Lower leg skin (tissue), 4 donors: ENCODE results near the gene AGPAT2. TPM values are rescaled to one million over a fixed set of nuclear protein-coding genes. Genes with fewer than 3 reads are reported as not detected.

Source experiments
- DNase-seq, 2 donors: peaks; one replicate each; pipeline ENCODE4 v3.0.0-alpha.2; 2019; ENCODE audit warnings: low spot score in 2 of 2
- H3K4me3 ChIP-seq: fragments of 200-600 bp; sonication (generic); 2 replicates; pipeline ENCODE4 v1.5.1; 2017; ENCODE audit warnings: mild to moderate bottlenecking, low read depth; ENCODE audit not compliant: poor library complexity, severe bottlenecking
- CTCF ChIP-seq, 3 donors: fragments of 450-650 bp; IDR thresholded peaks; one replicate each; pipeline ENCODE4 v1.5.1; 2016; ENCODE audit warnings: antibody characterized with exemption in 3 of 3, mild to moderate bottlenecking in 3 of 3, moderate library complexity in 2 of 3
- POLR2A ChIP-seq, 2 donors: fragments of 450-650 bp; IDR thresholded peaks; one replicate each; pipeline ENCODE4 v1.6.1; 2016 to 2017; ENCODE audit warnings: antibody characterized with exemption in 2 of 2, mild to moderate bottlenecking in 1 of 2, moderate library complexity in 1 of 2
- WGBS, 2 donors: methylation state at CpG; one replicate each; pipeline ENCODE4 v1.1.5; 2018; 5-methylcytosine and 5-hydroxymethylcytosine counted together
- intact Hi-C: fragments of 100-400 bp; cut with DNase I; formaldehyde crosslinking; loops from one replicate; pipeline ENCODE4 v1.15.0; 2023; ENCODE audit warnings: low total_unique reads
- total RNA-seq, 4 donors: library from RNA; depleted of rRNA; stranded (reverse); fragments of >200 nt; gene quantifications; one replicate each; pipeline ENCODE4 v1.1.0, GENCODE V29; 2016

The AGPAT2 gene
- total RNA-seq, 4 donors from 2014 or later = 52.4 to 77.7 (median 63.5) TPM

DNA sequence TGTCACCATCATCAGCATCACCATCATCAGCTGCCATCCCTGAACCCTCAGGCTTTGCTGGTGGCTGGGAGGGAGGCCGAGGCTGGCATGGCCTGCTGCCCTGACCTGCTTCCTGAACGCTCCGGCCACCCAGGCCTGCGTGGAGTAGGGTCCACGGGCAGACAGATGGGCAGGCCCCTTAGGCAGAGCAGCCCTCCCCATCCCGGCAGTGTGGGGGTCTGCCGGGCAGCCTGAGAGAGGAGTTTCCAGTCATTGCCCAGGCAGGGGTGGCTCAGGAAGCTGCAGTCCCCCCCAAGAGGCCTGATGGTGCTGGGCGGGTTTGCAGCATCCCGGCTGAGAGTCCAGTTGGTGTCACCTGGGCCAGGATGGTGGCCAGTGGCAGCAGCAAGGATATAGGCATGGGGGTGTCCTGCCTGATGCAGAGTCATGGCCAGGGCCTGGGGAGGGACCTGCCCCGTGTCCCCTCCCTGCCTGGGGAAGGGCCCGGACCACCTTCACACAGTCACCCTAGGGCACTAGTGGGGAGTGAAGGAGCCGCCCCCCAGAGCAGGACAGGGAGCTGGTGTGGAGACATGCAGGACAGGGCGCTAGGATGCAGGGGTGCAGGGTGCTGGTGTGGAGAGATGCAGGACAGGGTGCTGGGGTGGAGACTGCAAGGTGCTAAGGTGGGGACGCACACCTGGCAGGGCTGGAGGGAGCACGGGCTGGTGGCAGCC lies 32.3 kb downstream of the AGPAT2 start:
- intact Hi-C loops = no loop called here
- DNase-seq = no peak
- TF ChIP-seq CTCF (IDR thresholded peaks at IDR 0.05) = no peak
- no peak for TF ChIP-seq POLR2A (IDR thresholded peaks at IDR 0.05)
- 76 to 78% methylated on average over 11 to 15 of the region's 15 CpGs for WGBS, 2 donors
- H3K4me3 ChIP-seq = no peak overlapping the region

GRCh38 chr9:136653323-136654079 lies 33.8 kb downstream of the AGPAT2 start:
- WGBS, 2 donors = 49 to 51% methylated on average over 43 of the region's 43 CpGs
- intact Hi-C loops = no loop called here
- no peak for DNase-seq
- TF ChIP-seq POLR2A (IDR thresholded peaks at IDR 0.05) = no peak
- no peak for TF ChIP-seq CTCF (IDR thresholded peaks at IDR 0.05)
- no peak overlapping the region for H3K4me3 ChIP-seq

GRCh38 chr9:136651860-136652259 lies 35.4 kb downstream of the AGPAT2 start:
- WGBS, 2 donors = 90 to 91% methylated on average over 11 of the region's 11 CpGs
- no peak for TF ChIP-seq POLR2A (IDR thresholded peaks at IDR 0.05)
- no peak for TF ChIP-seq CTCF (IDR thresholded peaks at IDR 0.05)
- H3K4me3 ChIP-seq = no peak overlapping the region
- DNase-seq = no peak
- intact Hi-C loops = no loop called here

- no peak for DNase-seq
- intact Hi-C loops = no loop called here
- 76 to 80% methylated on average over 10 of the region's 10 CpGs for WGBS, 2 donors
These were observed 36.6 kb downstream of the AGPAT2 start for GRCh38 chr9:136650648-136651047.

DNA sequence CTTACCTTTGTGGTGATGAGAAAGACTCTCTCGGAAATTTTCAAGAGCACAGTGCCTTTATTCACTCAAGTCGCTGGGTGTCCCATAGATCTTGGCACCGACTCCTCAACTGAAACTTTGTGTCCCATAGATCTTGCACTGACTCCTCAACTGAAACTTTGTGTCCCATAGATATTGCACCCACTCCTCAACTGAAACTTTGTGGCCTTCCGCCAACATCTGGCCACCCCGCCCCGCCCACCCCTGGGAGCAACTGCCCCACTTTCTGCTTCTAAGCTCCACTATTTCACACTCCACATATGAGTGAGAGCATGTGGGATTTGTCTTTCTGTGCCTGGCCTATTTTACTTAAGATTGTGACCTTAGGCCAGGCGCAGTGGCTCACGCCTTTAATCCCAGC lies 37.2 kb downstream of the AGPAT2 start:
- DNase-seq = no peak
- intact Hi-C loops = no loop called here
- 93% methylated on average over 8 of the region's 8 CpGs for WGBS, 2 donors
- TF ChIP-seq CTCF (IDR thresholded peaks at IDR 0.05) = no peak
- TF ChIP-seq POLR2A (IDR thresholded peaks at IDR 0.05) = no peak
- no peak overlapping the region for H3K4me3 ChIP-seq

More at GRCh38 chr9:136650648-136651047, 36.6 kb downstream of the AGPAT2 start:
- TF ChIP-seq CTCF (IDR thresholded peaks at IDR 0.05) = no peak
- TF ChIP-seq POLR2A (IDR thresholded peaks at IDR 0.05) = no peak
- H3K4me3 ChIP-seq = no peak overlapping the region
